IPS-20b (cell line): Measurements from ENCODE around the gene MCM8.
A peak's percentile ranks its signal among the peaks of the same experiment; 100 is the strongest.

Experiments used
- H3K27ac ChIP-seq: one replicate; pipeline ENCODE4 v1.5.1; 2013; ENCODE audit warnings: low read length
- H3K27me3 ChIP-seq: 2 replicates; pipeline ENCODE4 v1.6.1; 2013; ENCODE audit warnings: mild to moderate bottlenecking, low read length, inconsistent platforms; ENCODE audit not compliant: insufficient read depth
- H3K36me3 ChIP-seq: 2 replicates; pipeline ENCODE4 v1.6.1; 2013; ENCODE audit warnings: low read depth, mild to moderate bottlenecking, inconsistent platforms, low read length, moderate library complexity; ENCODE audit not compliant: insufficient read depth
- H3K4me1 ChIP-seq: 2 replicates; pipeline ENCODE4 v1.6.1; 2013; ENCODE audit warnings: mild to moderate bottlenecking, control low read depth, inconsistent platforms, low read length, moderate library complexity; ENCODE audit not compliant: insufficient read depth
- H3K4me3 ChIP-seq: 2 replicates; pipeline ENCODE4 v1.5.1; 2013; ENCODE audit warnings: mild to moderate bottlenecking, low read length, inconsistent platforms
- H3K9ac ChIP-seq: 2 replicates; pipeline ENCODE4 v1.6.1; 2013; ENCODE audit warnings: low read depth, mild to moderate bottlenecking, inconsistent platforms, low read length, moderate library complexity
- H3K9me3 ChIP-seq: 2 replicates; pipeline ENCODE4 v1.6.1; 2013; ENCODE audit warnings: mild to moderate bottlenecking, low read depth, low read length, inconsistent platforms; ENCODE audit not compliant: insufficient read depth

MCM8 gene

DNA sequence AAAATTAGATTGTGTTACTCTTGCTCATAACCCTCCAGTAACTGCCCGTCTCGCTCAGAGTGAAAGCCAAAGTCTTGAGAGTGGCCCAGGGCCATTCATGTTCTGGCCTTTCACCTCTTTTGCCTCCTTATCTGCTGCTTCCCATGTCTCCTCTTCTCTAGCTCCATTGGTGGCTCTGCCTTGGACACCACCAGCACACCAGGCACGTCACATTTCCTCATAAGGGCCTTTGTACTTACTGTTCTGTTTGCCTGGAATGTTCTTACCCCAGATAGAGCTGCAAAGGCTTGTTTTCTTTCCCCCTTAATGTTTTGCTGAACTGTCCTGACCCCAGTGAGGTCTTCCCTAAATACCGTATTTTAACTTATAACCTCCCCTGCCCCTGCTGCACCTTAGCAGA lies 29.3 kb downstream of the MCM8 start:
- Histone ChIP-seq H3K9me3 (no peaks in the 10 kb centered on the region), H3K4me3 (no peak overlapping the region)

DNA sequence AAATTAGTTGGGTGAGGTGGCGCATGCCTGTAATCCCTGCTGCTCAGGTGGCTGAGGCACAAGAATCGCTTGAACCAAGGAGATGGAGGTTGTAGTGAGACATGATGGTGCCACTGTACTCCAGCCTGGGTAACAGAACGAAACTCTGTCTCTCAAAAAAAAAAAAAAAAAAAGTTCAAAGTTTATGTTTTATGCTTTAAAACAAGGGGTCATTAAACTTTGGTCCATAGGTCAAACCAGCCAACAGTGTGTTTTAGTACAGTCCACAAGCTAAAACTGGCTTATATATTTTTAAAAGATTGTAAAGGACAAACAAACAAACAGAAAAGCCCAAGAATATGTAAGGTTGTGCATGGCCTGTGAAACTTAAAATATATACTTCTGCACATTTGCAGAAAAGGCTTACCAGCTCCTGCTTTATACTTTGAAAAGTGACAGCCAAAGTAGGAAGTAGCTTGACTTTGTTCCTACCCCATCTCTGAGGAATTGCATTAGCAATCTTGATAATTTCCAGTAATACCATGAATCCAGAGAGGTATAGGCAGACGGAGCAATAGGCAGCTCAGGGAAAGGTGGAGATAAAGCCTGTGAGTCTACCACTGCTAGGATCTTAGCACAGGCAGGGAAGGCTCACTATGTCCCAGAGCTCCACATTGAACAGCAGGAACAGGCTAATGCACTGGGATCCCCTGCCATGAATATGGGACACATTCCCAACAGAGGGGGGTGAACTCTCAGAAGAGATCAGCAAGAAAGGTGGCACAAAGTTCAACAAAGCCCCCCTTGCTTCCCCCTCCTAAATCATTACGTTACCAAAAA lies 30.5 kb downstream of the MCM8 start:
- H3K36me3 ChIP-seq = peaks cover 88% of the 10 kb centered on the region

More for the DNA sequence above, 29.3 kb downstream of the MCM8 start:
- Histone ChIP-seq H3K36me3 (peaks cover 88% of the 10 kb centered on the region), H3K27ac (no peak overlapping the region), H3K27me3 (no peaks in the 10 kb centered on the region), H3K9ac (no peak overlapping the region), H3K4me1 (no peaks in the 10 kb centered on the region)

DNA sequence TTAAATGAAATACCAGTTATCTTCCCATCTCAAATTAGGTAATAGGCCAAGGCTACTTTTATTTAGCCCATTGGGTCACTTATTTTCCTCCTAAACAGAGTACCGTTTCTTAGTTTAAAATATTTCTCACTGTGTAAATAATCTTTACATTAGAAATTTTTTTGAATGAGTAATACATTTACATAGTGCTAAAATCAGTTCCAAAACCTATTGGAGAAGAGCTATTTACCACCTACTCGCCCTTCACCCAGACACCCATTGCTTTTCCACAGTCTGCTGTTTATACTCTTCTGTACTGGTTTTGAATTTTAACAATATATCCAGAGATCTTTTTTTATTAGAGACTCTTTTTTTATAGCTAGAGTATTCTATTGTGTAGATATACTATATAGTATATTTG lies 36.9 kb downstream of the MCM8 start:
- no peaks in the 10 kb centered on the region for H3K9me3 ChIP-seq
- no peak overlapping the region for H3K9ac ChIP-seq
- H3K27me3 ChIP-seq = no peaks in the 10 kb centered on the region
- H3K4me3 ChIP-seq = no peak overlapping the region
- peaks cover 92% of the 10 kb centered on the region for H3K36me3 ChIP-seq
- no peaks in the 10 kb centered on the region for H3K4me1 ChIP-seq
- no peak overlapping the region for H3K27ac ChIP-seq

More for the DNA sequence above, 30.5 kb downstream of the MCM8 start:
- no peaks in the 10 kb centered on the region for H3K27me3 ChIP-seq
- no peaks in the 10 kb centered on the region for H3K4me1 ChIP-seq
- H3K4me3 ChIP-seq = no peak overlapping the region
- no peaks in the 10 kb centered on the region for H3K9me3 ChIP-seq
- H3K9ac ChIP-seq = no peak overlapping the region
- H3K27ac ChIP-seq = no peak overlapping the region

DNA sequence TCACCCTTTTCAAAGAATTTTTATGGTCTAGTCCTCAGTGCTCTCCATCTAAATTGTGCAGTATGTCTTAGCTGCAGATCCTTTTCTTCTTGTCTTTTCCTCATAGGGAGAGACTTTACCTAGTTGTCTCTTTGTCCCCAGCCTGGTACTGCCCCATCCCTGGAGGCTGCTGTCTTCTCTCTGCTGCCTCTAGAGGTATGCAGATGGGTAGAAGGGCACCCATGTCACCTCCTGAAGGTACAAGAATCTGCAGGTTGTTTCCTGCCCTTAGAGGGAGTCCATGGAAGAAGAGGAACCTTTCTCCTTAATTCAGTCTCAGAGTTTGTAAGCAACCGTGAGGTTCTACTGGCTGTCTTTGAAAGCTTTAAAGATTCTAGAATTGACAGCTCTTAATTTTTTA lies 39.1 kb downstream of the MCM8 start:
- H3K9ac ChIP-seq = no peak overlapping the region
- H3K27me3 ChIP-seq = no peaks in the 10 kb centered on the region
- no peaks in the 10 kb centered on the region for H3K9me3 ChIP-seq
- H3K27ac ChIP-seq = no peak overlapping the region
- no peak overlapping the region for H3K4me3 ChIP-seq
- H3K36me3 ChIP-seq = peaks cover 93% of the 10 kb centered on the region
- H3K4me1 ChIP-seq = no peaks in the 10 kb centered on the region

DNA sequence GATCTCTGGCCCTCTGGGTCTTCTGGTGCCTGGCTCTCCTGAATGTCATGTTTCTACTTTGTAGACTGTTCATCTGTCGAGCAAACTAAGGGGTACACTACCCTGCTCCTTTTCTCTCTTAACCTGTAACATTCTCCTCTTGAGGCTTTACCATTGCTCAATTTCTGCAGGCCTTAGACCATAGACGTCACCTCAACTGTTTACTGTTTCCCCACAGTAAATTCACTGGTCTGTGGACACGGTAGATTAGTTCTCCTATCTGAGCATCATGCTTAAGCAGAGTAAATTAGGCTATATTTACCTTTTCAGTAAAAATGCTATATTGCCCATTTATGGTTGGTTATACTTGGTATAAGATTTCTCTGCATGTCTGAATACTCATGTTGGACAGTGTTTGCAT lies 40.5 kb downstream of the MCM8 start:
- peaks cover 98% of the 10 kb centered on the region for H3K36me3 ChIP-seq

GRCh38 chr20:5991623-5992441 lies 41.4 kb downstream of the MCM8 start:
- no peaks in the 10 kb centered on the region for H3K9me3 ChIP-seq
- no peaks in the 10 kb centered on the region for H3K27me3 ChIP-seq
- H3K4me1 ChIP-seq = no peaks in the 10 kb centered on the region
- H3K27ac ChIP-seq = no peak overlapping the region
- no peak overlapping the region for H3K4me3 ChIP-seq
- H3K36me3 ChIP-seq = peaks cover 94% of the 10 kb centered on the region
- no peak overlapping the region for H3K9ac ChIP-seq

More for the DNA sequence above, 40.5 kb downstream of the MCM8 start:
- no peaks in the 10 kb centered on the region for H3K4me1 ChIP-seq
- no peak overlapping the region for H3K27ac ChIP-seq
- no peaks in the 10 kb centered on the region for H3K9me3 ChIP-seq
- H3K4me3 ChIP-seq = no peak overlapping the region
- no peak overlapping the region for H3K9ac ChIP-seq
- H3K27me3 ChIP-seq = no peaks in the 10 kb centered on the region

DNA sequence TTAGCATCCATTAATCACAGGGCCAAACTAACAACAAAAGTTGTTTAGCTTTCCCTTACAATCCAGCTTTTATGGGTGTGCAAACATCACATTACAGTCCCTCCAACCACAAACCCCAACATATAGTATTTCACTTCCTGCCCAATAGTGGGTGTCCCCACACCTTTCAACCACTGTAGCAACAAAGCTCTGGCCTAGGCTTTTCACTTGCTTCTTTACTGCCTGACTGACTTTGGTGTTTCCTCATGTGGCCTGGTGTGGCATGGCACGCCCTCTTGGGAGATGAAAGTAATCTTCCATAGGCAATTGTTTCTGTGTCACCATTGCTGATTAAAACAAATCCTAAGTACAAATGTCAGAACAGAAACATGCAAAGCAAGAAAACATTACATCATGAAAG lies 46.3 kb downstream of the MCM8 start:
- H3K36me3 ChIP-seq = peaks cover 63% of the 10 kb centered on the region
- H3K27ac ChIP-seq = no peak overlapping the region
- H3K9ac ChIP-seq = no peak overlapping the region
- H3K27me3 ChIP-seq = no peaks in the 10 kb centered on the region
- H3K4me3 ChIP-seq = no peak overlapping the region
- H3K4me1 ChIP-seq = no peaks in the 10 kb centered on the region
- no peaks in the 10 kb centered on the region for H3K9me3 ChIP-seq

GRCh38 chr20:5999783-6000182 lies 49.3 kb downstream of the MCM8 start:
- Histone ChIP-seq H3K9ac (no peak overlapping the region), H3K36me3 (peaks cover 33% of the 10 kb centered on the region), H3K9me3 (no peaks in the 10 kb centered on the region), H3K27me3 (no peaks in the 10 kb centered on the region), H3K4me3 (no peak overlapping the region), H3K27ac (no peak overlapping the region), H3K4me1 (no peaks in the 10 kb centered on the region)

DNA sequence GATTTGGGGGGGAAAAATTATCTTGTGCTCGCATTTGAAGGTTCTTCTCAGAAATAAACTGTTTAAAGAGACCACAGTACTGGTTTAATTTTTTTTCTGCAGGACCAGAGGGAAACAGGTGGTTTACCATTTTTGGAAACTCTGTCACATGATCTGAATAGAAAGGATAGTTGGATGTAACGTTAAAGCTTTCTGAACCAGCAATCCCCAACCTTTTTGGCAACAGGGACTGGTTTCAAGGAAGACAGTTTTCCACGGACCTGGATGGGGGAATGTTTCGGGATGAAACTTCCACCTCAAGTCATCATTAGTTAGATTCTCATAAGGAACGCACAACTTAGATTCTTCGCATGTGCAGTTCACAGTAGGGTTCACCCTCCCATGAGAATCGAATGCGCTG lies 50.4 kb downstream of the MCM8 start:
- no peak overlapping the region for H3K27ac ChIP-seq
- H3K4me3 ChIP-seq = no peak overlapping the region
- no peak overlapping the region for H3K9ac ChIP-seq
- H3K9me3 ChIP-seq = no peaks in the 10 kb centered on the region
- H3K27me3 ChIP-seq = no peaks in the 10 kb centered on the region
- no peaks in the 10 kb centered on the region for H3K4me1 ChIP-seq
- H3K36me3 ChIP-seq = peaks cover 22% of the 10 kb centered on the region

DNA sequence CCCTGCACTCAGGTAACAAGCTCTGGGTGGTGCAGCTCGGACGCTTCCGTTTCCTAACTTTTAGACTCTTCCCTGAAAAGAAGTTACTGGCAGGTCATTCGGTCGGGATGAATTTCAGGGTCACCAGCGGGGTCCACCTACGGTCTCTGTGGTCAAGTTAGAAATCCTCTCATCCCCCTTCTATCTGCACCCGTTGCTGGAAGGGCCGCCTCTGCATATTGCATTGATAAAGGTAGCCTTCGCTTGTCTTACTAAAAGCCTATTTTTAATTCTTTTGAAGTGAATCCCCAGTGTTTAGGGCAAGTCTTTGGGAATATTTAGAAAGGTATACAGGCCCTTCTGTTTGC lies 56.1 kb downstream of the MCM8 start:
- peak overlapping the region; percentile 14 for H3K27ac ChIP-seq
- no peaks in the 10 kb centered on the region for H3K27me3 ChIP-seq
- H3K36me3 ChIP-seq = peaks cover 20% of the 10 kb centered on the region
- H3K4me3 ChIP-seq = peak overlapping the region; percentile 96
- H3K4me1 ChIP-seq = peaks cover 6% of the 10 kb centered on the region; the same call in 1 of the 2 replicates
- peak overlapping the region; percentile 85; the same call in 1 of the 2 replicates for H3K9ac ChIP-seq
- no peaks in the 10 kb centered on the region for H3K9me3 ChIP-seq

DNA sequence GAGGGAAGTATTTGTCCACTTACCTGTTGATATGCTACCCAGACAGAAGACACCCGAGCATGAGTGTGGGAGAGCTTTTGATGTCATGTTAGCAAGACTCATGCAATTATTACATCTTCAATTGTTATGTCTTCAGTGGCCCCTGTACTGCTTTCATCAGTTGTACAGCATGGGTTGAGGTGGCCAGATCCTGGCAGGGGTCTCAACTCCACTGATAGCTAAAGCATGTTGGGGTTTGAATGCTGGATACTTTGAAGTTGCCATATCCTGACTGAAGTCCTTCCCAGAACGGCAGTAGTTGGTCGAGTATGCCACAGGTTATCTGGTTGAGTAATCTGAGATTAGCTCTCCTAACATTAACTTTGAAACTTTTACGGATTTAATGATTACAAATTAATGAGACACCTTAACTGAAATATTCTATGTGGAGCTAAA lies 56.7 kb downstream of the MCM8 start:
- H3K9me3 ChIP-seq = no peaks in the 10 kb centered on the region
- peak overlapping the region; percentile 85; the same call in 1 of the 2 replicates for H3K9ac ChIP-seq
- no peak overlapping the region for H3K27ac ChIP-seq
- H3K36me3 ChIP-seq = peaks cover 26% of the 10 kb centered on the region
- H3K27me3 ChIP-seq = no peaks in the 10 kb centered on the region
- peaks cover 6% of the 10 kb centered on the region; the same call in 1 of the 2 replicates for H3K4me1 ChIP-seq
- H3K4me3 ChIP-seq = peak overlapping the region; percentile 96
